NT2/D1 (cell line): Measurements from ENCODE around the gene HDDC3.
A peak's percentile ranks its signal among the peaks of the same experiment; 100 is the strongest.
"Not testable (repeated sequence)": the region's sequence is repeated elsewhere in the genome, so short reads cannot be mapped to it uniquely, and the experiment has no call there.

ENCODE experiments used
- DNase-seq: peaks from one replicate; pipeline ENCODE4 v3.0.0-alpha.2; 2011; ENCODE audit warnings: low read depth, low spot score
- H3K27me3 ChIP-seq: 2 replicates; pipeline ENCODE4 v1.6.0; 2011; ENCODE audit warnings: mild to moderate bottlenecking; ENCODE audit not compliant: insufficient read length, insufficient read depth
- H3K36me3 ChIP-seq: 2 replicates; pipeline ENCODE4 v1.6.1; 2011; ENCODE audit warnings: mild to moderate bottlenecking, low read length, mixed read lengths; ENCODE audit not compliant: insufficient read depth, insufficient read length
- H3K4me1 ChIP-seq: 2 replicates; pipeline ENCODE4 v1.5.1; 2011; ENCODE audit not compliant: insufficient read depth, insufficient read length
- H3K4me3 ChIP-seq: 2 replicates; pipeline ENCODE4 v1.5.1; 2011; ENCODE audit warnings: low read depth; ENCODE audit not compliant: insufficient read length
- H3K9ac ChIP-seq: 2 replicates; pipeline ENCODE4 v1.6.0; 2011; ENCODE audit warnings: low read depth; ENCODE audit not compliant: insufficient read length
- H3K9me3 ChIP-seq: 2 replicates; pipeline ENCODE4 v1.5.1; 2011; ENCODE audit warnings: mild to moderate bottlenecking, low read length; ENCODE audit not compliant: insufficient read depth
- SUZ12 ChIP-seq: IDR thresholded peaks from 2 replicates; pipeline ENCODE4 v1.6.1; 2011; ENCODE audit not compliant: insufficient read length, insufficient read depth; ENCODE audit errors: extremely low read depth
- YY1 ChIP-seq: IDR thresholded peaks from 2 replicates; pipeline ENCODE4 v1.6.1; 2011; ENCODE audit not compliant: insufficient read length, insufficient read depth
- ZNF274 ChIP-seq: IDR thresholded peaks from 2 replicates; pipeline ENCODE4 v1.6.1; 2011; ENCODE audit warnings: mild to moderate bottlenecking, low read depth, low read length

The HDDC3 gene

GRCh38 chr15:90901175-90902039 is 30.9 kb downstream of the HDDC3 start:
- peaks cover 6% of the 10 kb centered on the region for H3K4me1 ChIP-seq
- peaks cover 18% of the 10 kb centered on the region for H3K27me3 ChIP-seq
- H3K4me3 ChIP-seq = peak overlapping the region; percentile 72
- H3K36me3 ChIP-seq = peaks cover 16% of the 10 kb centered on the region
- no peak for TF ChIP-seq YY1
- no peak for TF ChIP-seq SUZ12
- TF ChIP-seq ZNF274 = no peak
- no peaks in the 10 kb centered on the region for H3K9me3 ChIP-seq
- no peak for DNase-seq
- peak overlapping the region; percentile 85 for H3K9ac ChIP-seq

GRCh38 chr15:90897131-90897655 is 35.2 kb downstream of the HDDC3 start:
- peaks cover 37% of the 10 kb centered on the region for H3K36me3 ChIP-seq
- not testable (repeated sequence) for DNase-seq, H3K9me3 ChIP-seq, H3K4me3 ChIP-seq, H3K9ac ChIP-seq, H3K4me1 ChIP-seq, H3K27me3 ChIP-seq

- peaks cover 3% of the 10 kb centered on the region for H3K4me1 ChIP-seq
- TF ChIP-seq ZNF274 = no peak
- TF ChIP-seq SUZ12 = no peak
- TF ChIP-seq YY1 = no peak
- no peaks in the 10 kb centered on the region for H3K9me3 ChIP-seq
- no peak overlapping the region for H3K4me3 ChIP-seq
- peaks cover 53% of the 10 kb centered on the region for H3K36me3 ChIP-seq
- no peaks in the 10 kb centered on the region for H3K27me3 ChIP-seq
- H3K9ac ChIP-seq = no peak overlapping the region
- no peak for DNase-seq
Observed at GRCh38 chr15:90895571-90896117, 36.7 kb downstream of the HDDC3 start.

GRCh38 chr15:90893175-90894090 is 38.9 kb downstream of the HDDC3 start:
- Histone ChIP-seq H3K4me1 (peaks cover 10% of the 10 kb centered on the region), H3K9ac (no peak overlapping the region), H3K4me3 (no peak overlapping the region), H3K36me3 (peaks cover 70% of the 10 kb centered on the region), H3K27me3 (no peaks in the 10 kb centered on the region), H3K9me3 (no peaks in the 10 kb centered on the region)
- TF ChIP-seq ZNF274 (no peak), SUZ12 (no peak), YY1 (no peak)
- DNase-seq = no peak

- DNase-seq = no peak
- TF ChIP-seq YY1 = no peak
- TF ChIP-seq ZNF274 = no peak
- no peak for TF ChIP-seq SUZ12
- no peaks in the 10 kb centered on the region for H3K27me3 ChIP-seq
- peaks cover 77% of the 10 kb centered on the region for H3K36me3 ChIP-seq
- H3K4me3 ChIP-seq = no peak overlapping the region
- H3K9ac ChIP-seq = no peak overlapping the region
- no peaks in the 10 kb centered on the region for H3K9me3 ChIP-seq
- peaks cover 10% of the 10 kb centered on the region for H3K4me1 ChIP-seq
Observed at GRCh38 chr15:90892498-90893174, 39.7 kb downstream of the HDDC3 start.

- Histone ChIP-seq H3K36me3 (peaks cover 83% of the 10 kb centered on the region), H3K9me3 (no peaks in the 10 kb centered on the region), H3K27me3 (no peaks in the 10 kb centered on the region), H3K9ac (no peak overlapping the region), H3K4me1 (peaks cover 10% of the 10 kb centered on the region), H3K4me3 (no peak overlapping the region)
- no peak for DNase-seq
- TF ChIP-seq SUZ12 (no peak), YY1 (no peak), ZNF274 (no peak)
Observed at GRCh38 chr15:90892023-90892422, 40.3 kb downstream of the HDDC3 start.
